Measurements from ENCODE around the gene BAZ1A. TPM values are rescaled to one million over a fixed set of nuclear protein-coding genes. Genes with fewer than 3 reads are reported as not detected.

The BAZ1A gene, protein sequence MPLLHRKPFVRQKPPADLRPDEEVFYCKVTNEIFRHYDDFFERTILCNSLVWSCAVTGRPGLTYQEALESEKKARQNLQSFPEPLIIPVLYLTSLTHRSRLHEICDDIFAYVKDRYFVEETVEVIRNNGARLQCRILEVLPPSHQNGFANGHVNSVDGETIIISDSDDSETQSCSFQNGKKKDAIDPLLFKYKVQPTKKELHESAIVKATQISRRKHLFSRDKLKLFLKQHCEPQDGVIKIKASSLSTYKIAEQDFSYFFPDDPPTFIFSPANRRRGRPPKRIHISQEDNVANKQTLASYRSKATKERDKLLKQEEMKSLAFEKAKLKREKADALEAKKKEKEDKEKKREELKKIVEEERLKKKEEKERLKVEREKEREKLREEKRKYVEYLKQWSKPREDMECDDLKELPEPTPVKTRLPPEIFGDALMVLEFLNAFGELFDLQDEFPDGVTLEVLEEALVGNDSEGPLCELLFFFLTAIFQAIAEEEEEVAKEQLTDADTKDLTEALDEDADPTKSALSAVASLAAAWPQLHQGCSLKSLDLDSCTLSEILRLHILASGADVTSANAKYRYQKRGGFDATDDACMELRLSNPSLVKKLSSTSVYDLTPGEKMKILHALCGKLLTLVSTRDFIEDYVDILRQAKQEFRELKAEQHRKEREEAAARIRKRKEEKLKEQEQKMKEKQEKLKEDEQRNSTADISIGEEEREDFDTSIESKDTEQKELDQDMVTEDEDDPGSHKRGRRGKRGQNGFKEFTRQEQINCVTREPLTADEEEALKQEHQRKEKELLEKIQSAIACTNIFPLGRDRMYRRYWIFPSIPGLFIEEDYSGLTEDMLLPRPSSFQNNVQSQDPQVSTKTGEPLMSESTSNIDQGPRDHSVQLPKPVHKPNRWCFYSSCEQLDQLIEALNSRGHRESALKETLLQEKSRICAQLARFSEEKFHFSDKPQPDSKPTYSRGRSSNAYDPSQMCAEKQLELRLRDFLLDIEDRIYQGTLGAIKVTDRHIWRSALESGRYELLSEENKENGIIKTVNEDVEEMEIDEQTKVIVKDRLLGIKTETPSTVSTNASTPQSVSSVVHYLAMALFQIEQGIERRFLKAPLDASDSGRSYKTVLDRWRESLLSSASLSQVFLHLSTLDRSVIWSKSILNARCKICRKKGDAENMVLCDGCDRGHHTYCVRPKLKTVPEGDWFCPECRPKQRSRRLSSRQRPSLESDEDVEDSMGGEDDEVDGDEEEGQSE (N-terminal part only)
- 9.8 and 11.0 TPM in 2 replicates for total RNA-seq

DNA sequence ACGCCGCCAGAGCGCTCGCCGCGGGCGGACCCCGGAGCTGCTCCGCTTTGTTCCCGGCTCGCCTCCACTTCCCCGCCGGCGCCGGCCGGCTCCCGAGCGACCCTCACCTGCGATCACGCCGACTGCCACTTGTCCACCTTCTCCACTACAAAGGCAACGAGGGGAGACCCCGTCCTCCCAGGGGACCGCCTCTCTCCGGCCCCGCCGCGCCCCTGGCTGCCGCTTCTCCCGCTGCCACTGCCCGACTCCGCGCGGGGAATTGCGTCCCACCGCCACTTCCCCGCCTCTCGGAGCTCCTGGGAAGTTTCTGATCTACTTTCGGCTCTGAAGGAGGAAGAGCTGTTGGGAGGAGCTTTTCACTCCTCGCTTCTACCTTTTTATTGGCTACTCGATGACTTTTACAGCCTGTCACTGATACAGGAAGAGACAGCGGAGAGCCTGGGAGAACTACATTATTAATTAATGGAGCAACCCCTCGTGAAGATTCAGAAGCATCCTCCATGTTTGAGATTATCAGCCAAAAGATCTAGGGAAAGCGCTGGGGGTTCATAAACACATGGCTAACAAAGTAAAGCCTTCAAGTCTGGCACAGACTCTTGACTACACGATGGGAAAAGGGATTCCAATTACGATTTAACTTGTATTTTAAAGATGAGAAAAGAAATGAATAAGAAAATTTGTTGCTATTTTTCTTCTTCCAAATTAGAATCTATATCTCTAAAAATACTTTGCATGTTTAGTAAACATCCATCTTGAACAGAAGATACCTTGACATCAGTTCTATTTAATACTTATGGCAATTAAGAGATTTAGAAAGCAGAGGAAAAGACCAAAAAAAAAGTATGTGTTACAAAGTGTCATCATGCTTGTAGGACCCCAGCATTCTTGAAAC lies at the start of gene BAZ1A:
TSS of gene BAZ1A (minus strand) at position 330 of the 892 bp plus-strand sequence. CDS start 756 bp downstream, outside the sequence.

DNA sequence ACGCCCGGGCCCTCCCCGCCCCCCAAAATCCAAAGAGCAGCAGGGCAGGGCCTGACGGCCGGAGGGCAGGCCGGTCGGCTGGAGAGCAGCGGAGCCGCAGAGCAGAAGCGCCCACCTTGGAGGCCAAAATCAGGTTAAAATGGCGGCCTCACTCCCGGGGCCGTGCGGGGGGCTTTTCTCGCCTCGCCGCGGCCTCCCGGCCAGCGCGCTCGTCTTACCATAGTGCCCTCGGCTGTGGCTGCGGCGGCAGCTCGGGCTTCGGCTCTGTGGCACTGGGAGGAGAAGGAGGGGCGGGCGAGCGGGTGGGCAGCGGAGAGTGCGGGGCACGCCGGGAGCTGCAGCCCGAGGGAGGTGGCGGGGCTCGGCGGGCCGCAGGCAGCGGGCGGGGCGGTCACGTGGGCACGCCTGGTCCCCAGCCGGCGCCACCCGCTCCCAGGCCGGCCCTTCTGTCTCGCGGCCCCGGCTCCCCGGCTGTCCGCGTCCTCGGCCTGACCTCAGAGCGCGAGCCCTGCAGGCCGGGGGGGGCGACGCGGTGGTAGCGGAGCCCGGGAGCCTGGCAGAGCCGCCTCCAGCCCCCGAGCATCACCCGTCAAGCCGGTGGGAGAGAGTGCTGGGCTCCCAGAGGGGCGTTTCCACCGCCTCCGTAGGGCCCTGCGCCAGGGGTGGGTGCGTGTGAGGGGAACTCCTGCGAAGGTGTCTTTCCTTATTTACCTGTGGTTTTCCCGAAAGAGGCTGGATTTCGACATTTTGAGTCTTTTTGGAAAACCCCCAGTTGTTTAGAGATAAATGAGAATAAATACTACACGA lies 160.6 kb downstream of the BAZ1A start, which contains the start of gene CFL2:
TSS of gene CFL2 (minus strand) at position 274 of the 807 bp plus-strand sequence. CDS start at position 221, 53 bp downstream.

Other genes with a start within 250 kb of the BAZ1A start
- gene SNX6, start 245.2 kb downstream of the BAZ1A start, total RNA-seq = 106 and 173 TPM in 2 replicates
- gene CFL2, start 160.8 kb downstream of the BAZ1A start, total RNA-seq = 40.1 and 65.3 TPM in 2 replicates
- gene SRP54, start 107.6 kb upstream of the BAZ1A start, total RNA-seq = 47.3 and 53.8 TPM in 2 replicates
- 21.2 and 40.4 TPM in 2 replicates for gene FAM177A1, start 170.9 kb upstream of the BAZ1A start, total RNA-seq
- 20.0 and 23.7 TPM in 2 replicates for gene PPP2R3C, start 246.6 kb upstream of the BAZ1A start, total RNA-seq
- 14.6 and 20.5 TPM in 2 replicates for gene PRORP, start 247.2 kb upstream of the BAZ1A start, total RNA-seq